Islet precursor cell (in vitro differentiated cells): ENCODE measurements around the gene GADD45G.
A peak's percentile ranks its signal among the peaks of the same experiment; 100 is the strongest.

Source experiments
- DNase-seq: peaks from one replicate; pipeline ENCODE4 v3.0.0-alpha.2; 2018

Gene GADD45G

DNA sequence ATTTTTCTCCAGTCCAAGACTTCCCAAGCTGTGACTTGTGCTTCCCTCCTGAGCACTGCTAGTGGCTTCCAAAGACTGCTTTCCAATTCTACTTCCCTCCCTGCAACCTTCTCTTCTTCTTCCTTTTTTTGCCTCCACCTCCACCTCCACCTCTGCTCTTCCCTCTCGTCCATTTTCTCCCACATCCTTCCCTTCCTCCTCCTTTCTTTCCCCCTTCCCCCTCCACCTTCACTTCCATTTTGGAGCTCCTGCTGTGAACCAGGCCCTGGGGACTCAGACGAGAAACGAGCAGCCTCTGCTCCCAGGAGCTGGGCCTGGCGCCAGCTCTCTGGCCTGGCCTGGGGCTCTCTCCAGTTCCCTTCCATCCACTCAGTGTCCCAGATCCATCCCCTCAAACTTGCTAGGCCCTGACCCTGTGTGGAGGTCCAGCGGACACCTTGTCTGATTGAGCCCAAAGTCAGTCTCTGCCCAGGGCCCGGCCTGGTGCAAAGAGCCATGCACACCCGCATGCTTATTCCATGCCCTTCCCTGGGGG, 5.6 kb downstream of the GADD45G start:
- DNase-seq = no peak

DNA sequence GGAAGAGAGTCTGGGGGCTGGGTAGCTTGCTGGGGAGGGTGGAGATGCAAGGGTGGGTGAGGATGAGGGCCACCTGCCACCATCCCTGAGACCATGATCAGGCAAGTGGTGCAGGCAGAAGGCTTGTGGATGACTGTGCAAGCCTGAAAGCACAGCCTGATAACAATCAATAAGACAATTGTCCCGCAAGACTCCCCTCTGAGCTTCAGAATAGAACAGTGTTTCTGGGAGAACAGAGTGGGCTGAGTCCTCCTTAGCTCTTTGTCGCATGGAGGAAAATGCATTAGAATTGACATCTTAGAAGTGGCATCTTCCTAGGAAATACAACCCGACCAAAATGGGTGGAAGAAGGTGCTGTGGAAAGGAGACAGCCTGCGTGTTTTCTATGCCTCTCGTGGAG, 6.6 kb downstream of the GADD45G start:
- no peak for DNase-seq

DNA sequence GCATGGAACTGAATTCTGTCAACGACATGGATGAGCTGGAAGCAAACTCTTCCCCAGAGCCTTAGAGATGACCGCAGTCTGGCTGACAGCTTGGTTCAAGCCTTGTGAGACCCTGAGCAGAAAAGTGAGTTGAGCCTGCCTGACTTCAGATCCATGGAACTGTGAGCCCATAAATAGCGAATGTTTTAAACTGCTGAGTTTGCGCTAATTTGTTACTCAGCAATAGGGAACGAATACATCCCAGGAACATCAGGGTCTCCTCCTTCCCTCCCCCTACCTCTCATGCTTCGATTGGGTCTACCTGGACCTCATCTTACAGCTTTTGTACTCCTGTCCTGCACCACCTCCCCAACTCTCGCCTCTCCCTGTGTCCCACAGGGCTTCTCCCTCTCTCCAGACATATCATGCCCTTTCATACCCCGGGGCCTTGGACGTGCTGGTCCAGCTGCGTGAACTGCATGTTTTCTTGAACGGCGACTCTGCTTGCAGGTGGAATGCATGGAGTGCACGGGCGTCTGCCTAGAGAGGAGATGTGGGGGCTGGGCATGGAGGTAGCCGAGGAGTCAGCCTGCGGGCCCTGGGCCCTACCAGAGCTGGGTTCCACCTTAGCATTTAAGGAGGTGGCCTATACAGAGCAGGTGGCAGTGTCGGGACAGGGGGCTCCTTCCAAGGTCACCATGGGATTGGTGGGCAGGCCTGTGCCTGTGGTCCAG, 7.9 kb downstream of the GADD45G start:
- DNase-seq = no peak

DNA sequence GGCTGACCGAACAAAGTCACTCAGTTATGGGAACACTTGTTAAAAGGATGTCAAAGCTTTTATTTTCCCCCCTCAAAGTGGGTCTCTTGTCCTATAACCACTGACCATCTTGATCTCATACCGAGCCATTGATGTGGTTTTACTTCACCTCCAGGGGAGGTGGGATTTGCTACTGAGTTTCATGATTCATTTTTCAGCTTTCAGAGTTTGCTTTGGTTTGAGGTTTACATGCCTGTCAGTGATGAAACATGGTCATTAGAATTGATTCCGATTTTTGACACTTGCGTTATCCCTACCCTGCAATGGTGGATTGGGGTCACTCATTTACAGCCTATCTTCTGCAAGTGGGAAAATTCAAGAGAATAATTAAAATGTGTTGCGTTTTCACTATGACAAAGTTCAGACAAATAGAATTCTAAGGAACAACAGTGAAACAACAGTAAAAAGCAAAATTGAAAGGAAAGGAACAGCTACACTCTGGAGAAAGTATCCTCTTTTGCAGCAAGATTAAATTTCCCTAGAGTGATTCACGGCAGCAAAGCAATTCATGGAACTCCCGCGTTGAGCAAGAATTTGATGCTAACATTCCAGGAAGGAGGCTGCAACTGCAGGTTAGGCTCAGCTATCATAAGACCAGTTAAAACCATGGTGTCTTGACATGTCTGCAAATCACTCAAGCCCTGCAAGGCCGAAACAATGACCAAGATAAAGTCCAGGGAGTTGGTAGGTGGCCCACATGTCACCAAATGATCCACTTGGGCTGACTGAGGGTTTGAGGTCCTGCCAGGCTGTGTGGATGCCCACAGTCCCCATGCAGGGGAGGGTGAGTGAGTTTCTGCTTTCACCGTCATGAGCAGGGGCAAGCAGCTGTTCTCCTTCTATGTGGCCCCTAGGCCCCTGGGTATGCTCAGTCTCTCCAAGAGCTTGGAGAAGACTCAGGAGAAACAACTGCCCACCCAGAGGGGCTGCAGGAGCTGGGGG, 9.4 kb downstream of the GADD45G start:
- DNase-seq = no peak

DNA sequence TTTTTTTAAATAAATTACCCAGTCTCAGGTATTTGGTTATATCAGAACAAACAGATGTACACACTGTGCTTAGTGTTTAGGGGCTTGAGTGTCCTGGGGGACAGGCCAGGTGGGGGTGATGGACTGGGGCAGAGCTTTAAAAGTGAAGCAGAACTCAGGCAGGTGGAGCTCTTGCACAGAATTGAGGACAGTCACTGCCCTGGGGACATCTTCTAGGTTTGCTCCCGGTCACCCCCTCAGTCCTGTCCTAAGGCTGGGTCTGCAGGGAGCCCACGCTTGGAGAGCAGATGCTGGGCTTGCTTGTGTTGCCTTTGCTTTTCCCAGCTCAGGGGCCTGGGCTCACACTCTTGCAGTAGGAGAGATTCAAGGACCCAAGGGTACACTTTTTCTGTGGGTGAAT, 10.8 kb downstream of the GADD45G start:
- no peak for DNase-seq

DNA sequence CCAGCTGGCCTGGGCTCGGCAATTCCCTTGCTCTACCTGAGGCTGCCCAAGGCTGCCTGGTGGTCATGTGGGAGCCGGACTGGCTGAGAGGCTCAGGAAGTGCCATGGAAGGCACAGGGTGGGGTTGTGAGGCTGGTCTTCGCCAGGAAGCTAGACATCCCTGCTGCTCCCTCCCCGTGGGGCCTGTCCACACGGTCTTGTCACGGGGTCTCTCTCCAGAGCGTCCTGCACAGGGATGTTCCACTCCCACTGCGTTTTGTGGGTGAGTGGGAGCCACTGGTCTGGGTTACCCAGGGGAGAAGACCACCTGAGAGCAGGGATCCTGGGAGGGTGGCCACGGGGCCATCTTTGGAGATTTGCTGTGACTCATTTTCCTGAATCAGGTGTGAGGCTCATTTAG, 11.6 kb downstream of the GADD45G start:
- no peak for DNase-seq

DNA sequence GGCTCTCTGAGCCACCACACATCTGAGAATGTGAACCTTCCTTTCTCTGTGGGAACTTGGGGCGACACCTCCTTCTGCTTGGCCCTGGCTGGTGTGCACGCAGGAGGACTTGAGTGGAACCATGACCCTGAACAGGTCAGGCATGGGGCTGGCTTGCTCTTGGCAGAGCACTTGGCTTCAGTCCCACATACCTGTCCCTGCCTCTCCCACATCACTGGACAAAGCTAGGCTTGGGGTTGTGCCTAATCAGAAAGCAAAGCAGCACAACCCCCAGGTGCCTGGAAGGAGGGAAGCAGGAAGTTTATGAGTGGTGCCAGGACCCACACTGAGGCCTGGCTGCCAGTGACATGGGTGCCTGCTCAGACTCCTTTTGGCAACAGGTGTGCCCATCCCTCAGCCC, 13.2 kb downstream of the GADD45G start:
- no peak for DNase-seq

DNA sequence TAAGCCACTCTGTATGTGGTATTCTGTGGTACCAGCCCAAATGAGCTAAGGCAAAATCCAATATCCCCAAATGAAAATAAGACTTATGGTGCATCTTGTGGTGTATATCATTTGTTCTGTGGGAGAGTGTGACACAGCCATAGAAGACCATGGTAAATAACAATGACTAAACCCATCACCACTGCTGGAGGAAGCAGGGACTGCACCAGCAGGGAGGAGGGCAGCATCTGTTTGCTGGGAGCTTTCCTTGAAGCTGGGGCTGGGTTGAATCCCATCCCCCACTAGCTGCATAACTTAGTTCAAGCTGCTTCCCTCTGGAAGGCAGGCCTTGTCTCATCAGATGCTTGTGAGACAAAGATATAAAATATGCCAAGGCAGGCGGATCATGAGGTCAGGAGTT, 14.2 kb downstream of the GADD45G start:
- DNase-seq = no peak

DNA sequence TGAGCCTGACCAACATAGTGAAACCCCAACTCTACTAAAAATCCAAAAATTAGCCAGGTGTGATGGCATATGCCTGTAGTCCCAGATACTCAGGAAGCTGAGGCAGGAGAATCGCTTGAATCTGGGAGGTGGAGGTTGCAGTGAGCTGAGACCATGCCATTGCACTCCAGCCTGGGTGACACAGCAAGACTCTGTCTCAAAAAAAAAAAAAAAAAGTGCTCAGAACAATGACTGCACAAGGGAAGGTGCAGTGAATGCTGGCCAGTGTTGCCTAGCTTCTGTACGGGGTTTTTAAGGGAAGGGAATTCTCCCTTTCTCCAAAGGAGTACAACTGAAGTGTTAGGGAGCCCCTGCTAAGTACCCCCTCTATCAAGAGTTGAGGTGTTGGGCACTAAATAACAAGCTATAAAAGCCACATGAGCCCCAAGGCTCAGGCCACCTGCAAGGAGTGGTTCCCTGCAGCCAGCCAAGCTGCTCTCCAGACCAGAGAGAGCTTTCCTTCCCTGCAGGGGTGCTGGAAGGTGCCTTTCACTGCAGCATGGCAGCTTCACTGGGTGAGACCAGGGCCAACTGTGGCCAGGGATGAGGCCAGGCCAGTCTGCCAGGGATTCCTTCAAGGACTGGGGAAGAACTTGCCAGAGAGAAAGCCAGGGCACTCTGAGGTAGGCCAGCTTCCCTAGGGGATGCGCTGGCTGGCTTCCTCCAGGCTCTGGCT, 14.8 kb downstream of the GADD45G start:
- DNase-seq = no peak

DNA sequence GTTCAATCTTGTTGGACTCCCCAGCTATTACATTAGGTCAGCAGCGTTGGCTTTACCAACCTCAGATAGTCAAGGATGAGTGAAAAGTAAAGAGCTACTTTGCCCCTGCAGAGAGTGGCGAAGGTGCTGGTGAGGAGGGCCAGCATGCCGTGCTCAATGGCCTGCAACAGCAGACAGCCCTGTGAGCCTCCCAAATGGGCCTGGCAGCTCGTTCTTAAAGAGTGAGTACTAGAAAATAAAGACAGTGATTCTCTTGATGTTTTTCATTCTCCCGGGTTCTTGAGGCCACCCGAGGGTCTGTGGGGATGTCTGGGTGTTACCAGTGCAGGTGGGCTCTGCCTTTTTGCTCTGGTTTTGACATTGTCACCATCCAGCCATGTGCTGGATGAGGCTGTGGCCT, 16.2 kb downstream of the GADD45G start:
- no peak for DNase-seq

DNA sequence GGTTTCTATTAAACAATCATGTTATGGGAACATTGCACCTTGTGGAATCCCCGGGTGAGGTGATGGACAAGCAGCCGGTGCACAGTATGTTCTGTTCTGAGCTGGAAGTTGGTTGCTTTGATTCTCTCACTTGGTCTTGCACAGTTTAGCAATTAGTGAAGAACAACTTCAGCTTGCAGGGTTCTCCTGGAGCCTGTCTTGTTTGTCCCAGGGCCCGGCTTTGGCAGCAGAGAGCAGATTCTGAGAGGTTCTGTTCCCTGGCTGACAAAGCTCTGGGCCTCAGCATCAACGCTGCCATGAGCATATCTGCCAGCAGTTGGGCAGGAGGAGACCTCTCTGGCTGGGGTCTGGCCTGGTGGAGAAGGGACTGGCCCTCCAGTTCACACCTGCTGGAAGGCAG, 16.9 kb downstream of the GADD45G start:
- no peak for DNase-seq

DNA sequence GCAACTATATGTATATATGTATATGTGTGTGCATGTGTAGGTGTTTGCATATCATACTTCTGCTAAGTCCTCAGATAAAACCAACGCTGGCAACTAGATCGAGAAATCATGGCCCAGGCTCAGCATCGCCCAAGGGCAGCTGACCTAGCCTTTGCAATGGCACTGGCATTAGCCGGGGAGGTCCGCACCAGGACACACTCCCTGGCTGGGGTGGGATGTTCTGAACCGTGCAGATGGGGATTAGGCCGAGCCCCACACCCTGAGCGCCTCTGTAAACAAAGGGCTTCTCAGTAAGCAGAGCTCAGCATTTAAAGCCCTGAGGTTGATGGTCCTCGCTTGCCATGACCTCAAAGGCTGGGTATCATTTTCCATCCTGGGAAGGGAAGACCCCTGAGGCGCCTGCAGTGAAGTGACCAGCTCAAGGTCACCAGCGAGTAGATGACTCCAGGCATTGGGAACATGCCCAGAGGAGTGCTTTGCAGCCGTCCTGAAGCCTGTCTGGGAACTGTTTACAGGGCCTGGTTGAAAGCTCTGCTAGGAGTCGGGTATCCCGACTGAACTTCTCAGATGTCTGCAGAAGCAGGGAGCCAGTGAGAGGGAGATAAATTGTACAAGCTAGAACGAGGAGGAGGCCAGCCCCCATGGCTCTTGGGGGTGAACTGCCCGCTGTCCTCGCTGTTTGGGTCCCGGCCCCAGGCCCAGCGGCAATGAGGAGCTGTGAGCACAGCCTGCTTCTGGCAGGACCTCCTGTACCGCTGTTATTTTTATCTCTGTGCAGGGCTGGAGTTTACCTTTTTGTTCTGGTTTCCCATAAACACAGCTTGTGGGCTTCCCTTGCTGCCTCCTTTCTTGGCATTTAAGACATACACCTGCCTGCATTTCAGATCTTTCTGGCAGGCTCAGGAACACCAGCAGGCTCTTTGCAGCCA, 18.4 kb downstream of the GADD45G start:
- peak; percentile 60 for DNase-seq

DNA sequence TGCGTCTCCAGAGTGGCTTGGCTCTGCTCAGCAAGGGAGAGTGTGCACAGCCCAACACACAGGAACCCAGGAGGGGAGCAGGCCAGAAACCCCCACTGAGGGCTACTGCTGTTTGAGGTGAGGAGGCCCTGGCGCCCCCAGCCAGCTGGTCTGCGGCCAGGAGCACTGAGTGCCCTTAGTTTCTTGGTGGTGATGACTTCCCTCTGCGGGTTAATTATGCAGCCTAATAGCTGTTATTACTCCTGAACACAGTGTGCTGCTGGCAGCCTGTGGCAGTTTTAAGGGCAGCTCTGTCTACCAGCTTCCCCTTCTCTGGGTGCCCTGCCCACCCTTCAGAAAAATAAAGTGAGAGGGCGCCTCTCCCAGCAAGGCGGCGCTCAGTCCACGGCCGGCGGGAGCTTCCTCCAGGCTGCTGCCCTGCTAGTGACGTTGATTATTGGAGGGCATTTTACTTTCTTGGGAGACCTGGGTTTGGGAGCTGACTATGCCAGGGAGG, 19.2 kb downstream of the GADD45G start:
- DNase-seq = no peak

DNA sequence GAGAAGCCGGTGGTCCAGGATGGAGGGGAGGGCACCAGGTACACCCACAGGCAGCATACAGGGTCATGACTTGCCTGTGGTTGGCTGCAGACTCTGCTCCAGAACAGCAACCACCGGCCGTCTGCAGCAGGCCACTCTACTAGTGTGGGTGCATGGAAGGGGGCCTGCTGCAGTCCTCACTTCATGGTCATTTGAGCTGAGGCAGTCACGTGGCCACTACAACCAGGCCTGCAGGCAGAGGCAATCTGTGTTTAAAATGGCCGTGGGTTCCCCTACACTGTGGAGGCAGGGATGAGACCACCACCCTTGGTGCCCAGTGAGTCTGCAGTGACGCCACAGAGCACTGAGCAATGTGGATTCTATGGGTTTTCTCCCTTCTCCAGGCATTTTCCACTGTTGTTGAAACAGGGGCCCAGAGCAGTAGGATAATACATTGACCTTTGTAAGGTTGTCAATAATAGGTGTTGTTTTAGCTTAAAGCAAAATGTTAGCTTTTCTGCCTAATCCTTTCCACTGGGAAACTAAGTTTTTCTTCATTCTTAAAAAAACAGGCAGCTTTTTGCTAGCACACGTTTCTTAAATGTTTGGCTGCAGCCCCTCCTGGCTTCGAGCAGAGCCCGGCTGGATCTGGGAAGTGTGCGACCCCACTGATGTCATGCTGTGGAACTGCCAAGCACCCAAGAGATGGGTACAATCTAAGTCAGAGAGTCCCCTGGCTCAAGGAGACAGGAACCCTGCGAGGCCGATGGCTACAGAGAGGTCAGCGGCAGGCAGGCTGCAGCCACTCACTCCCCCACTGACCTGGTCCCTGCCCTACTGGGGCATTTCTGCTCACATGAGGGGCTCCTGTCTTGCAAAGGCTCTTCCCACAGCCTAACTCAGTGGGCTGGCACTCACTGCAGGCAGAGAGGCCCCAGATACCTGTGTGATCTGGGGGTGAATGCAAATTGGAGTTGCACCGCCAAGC, 21.2 kb downstream of the GADD45G start:
- no peak for DNase-seq

DNA sequence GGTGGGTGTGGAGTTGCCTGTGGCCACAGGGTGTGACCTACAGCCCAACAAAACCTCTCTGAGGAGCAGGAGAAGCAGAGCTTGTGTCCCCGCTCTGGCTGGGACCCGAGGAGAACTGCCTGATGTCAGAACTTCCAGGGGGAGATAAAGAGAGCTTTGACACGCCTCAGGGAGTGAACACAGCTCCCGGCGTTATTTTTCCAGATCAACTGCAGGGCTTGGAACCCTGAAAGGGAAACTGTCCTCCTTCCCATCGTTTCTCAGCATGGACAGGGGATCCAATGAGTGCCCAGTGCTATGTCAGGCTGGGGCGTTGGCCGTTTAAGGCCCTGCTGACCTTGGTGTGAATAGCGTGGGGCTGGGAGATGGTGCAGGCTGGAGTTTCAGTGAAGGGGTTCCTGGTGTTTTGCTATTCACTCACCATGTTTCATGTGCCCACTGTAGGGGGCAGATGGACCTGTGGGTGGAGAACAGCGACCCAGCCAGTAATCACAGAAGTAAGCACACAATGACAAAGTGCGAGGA, 22.0 kb downstream of the GADD45G start:
- DNase-seq = no peak

DNA sequence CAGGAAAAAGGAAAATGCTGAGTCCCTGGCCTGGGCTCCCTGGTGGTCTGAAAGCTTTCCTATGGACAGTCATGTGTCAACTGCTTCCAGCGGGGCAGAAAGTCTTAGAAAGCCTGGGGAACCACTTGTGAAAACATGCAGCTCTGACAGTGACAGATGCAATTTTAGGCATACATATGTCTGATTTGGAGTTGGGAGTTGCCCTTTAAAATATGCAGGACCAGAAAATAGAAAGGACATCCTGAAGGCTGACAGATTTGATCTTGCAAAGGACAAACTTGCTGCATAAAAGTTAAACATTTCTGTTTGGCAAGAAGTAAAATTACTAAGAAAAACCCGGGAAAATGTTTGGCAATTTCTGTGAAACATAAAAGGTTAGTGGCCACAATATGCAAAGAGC, 23.8 kb downstream of the GADD45G start:
- no peak for DNase-seq

DNA sequence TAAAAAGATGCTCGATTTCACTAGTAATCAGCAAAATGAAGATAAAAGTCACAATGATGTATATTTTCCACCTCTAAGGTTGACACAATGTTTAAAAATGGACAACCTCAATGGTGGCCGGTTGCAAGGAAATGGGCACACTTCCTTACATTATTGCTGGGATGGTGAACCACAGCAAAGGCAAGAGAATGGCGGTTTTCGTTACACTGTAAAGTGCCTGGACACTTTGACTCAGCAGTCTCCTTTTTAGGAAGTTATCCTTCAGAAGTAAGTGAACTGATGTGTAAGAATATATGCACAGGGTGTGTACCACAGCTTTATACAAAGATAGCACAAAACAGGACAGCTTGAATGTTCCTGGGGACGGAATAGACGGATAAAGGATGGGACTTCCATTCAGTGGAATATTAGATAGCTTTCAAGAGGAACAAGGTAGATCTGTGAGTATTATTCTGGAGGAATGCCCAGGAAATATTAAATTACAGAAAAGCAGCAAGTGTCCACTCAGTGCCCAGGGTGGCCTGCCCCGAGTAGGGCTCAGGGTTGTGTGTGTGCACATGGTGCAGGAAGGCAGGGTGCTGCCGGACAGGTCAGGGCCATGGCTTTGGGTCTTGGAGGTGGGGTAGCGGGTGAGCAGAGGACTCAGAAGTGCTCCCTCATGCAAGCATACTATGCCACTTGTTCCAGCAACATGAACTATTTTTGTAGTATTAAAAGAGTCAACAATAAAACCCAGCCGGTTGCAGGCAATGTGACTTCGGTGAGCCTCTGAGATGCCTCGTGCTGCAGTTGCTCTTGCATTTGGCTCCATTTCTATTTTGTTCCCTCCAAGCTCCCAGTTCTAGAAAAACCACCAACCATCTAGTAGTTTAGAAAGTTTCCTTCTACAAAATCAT, 24.5 kb downstream of the GADD45G start:
- DNase-seq = no peak

DNA sequence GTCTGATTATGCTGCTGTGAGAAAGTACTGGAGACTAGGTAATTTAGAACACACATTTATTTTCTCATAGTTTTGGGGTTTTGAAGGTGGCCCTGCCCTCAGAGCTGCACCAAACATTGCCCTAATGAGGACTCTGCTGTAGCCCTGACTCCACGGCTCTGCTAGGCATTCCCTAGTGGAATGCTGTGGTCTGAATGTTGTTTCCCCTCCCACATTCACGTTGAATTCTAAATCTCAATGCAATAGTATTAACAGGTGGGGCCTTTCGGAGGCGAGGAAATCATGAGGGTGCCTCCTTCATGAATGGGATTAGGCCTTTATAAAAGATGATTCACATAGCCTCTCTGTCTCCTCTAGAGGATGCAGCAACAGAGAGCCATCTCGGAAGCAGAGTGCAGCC, 25.7 kb downstream of the GADD45G start:
- no peak for DNase-seq

DNA sequence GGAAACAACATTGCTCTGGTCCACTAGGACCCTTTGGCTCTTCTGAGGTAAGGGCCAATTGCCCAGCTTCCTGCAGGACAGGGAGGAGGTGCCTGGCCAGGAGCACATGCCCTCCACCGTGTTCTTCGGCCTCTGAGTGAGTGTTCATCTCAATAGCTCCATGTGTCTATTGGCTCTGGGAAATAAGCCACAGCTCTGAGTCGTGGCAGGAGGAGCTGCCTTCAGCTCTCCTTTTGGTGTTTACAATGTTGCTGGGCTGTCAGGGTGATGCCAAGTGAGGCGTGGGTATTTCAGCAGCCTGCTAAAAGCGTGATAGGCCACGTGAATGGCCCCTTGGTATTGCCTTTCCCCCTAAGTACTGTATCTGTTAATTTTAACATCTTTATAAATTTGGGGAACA, 26.6 kb downstream of the GADD45G start:
- DNase-seq = no peak
